B cell (primary cell): Measurements from ENCODE around the gene MYL12A. TPM values are rescaled to one million over a fixed set of nuclear protein-coding genes. Genes with fewer than 3 reads are reported as not detected.

Source experiments
- ATAC-seq: fragments of 200-7000 bp; cut with Tn5 transposase; one replicate; pipeline ENCODE4 v1.10.0; 2021; ENCODE audit warnings: low read depth, mild to moderate bottlenecking, moderate number of reproducible peaks, moderate library complexity
- CTCF ChIA-PET: fragments of 350-600 bp; sonication (Branson Sonifier 250); formaldehyde crosslinking; loops from one replicate; lab custom pipeline; 2021; ENCODE audit warnings: antibody characterized with exemption, inconsistent platforms; lab: Charles Lee
- POLR2A ChIA-PET: fragments of 350-600 bp; sonication (Branson Sonifier 250); formaldehyde crosslinking; loops from one replicate; lab custom pipeline; 2021; ENCODE audit warnings: antibody characterized with exemption; lab: Charles Lee
- DNase-seq: peaks from one replicate; pipeline ENCODE4 v3.0.0; 2013
- H2AFZ ChIP-seq: 2 replicates; pipeline ENCODE4 v1.6.1; 2012; ENCODE audit warnings: mild to moderate bottlenecking, low read depth, low read length; ENCODE audit not compliant: insufficient read depth, poor library complexity, severe bottlenecking
- H3K27ac ChIP-seq, 2 donors: 1 replicate in 1 of 2; 2 replicates in 1 of 2; pipeline ENCODE4 v1.5.1; 2012 to 2013; ENCODE audit warnings: low read length in 2 of 2, mild to moderate bottlenecking in 2 of 2, moderate library complexity in 1 of 2
- H3K27me3 ChIP-seq, 4 experiments: fragments of 200-600 bp in 1 of 4; sonication (generic) in 1 of 4; replicated peaks in 1 of 4; 1 replicate in 2 of 4; 2 replicates in 2 of 4; pipeline versions ENCODE4 v1.6.1 to v1.7.0; 2013 to 2016; ENCODE audit warnings: low read length in 3 of 4, mild to moderate bottlenecking in 2 of 4, mixed read lengths in 1 of 4, moderate library complexity in 1 of 4; ENCODE audit not compliant: insufficient read depth in 4 of 4, control insufficient read depth in 3 of 4; ENCODE audit errors: control extremely low read depth in 1 of 4
- H3K36me3 ChIP-seq, 2 experiments: replicated peaks in 1 of 2; 1 replicate in 1 of 2; 2 replicates in 1 of 2; pipeline versions ENCODE4 v1.6.1 to v1.7.1; 2013; ENCODE audit warnings: low read length in 1 of 2; ENCODE audit not compliant: insufficient read depth in 2 of 2, control insufficient read depth in 1 of 2; ENCODE audit errors: control extremely low read depth in 1 of 2, extremely low read depth in 1 of 2
- H3K4me1 ChIP-seq, 2 donors: fragments of 200-600 bp in 1 of 2; sonication (generic) in 1 of 2; 1 replicate in 1 of 2; 2 replicates in 1 of 2; pipeline versions ENCODE4 v1.5.1 to v1.6.1; 2013 to 2017; ENCODE audit warnings: low read length in 2 of 2; ENCODE audit not compliant: control insufficient read depth in 2 of 2, insufficient read depth in 2 of 2
- H3K4me2 ChIP-seq: replicated peaks from 2 replicates; pipeline ENCODE3; 2012; ENCODE audit warnings: mild to moderate bottlenecking, low read depth, low read length; ENCODE audit not compliant: poor library complexity, severe bottlenecking
- H3K4me3 ChIP-seq, 5 experiments: fragments of 200-600 bp in 1 of 5; sonication (generic) in 1 of 5; 1 replicate in 3 of 5; 2 replicates in 2 of 5; pipeline versions ENCODE4 v1.5.1 to v1.7.0; 2011 to 2016; ENCODE audit warnings: low read length in 4 of 5, mild to moderate bottlenecking in 4 of 5, low read depth in 2 of 5, control low read depth in 1 of 5, moderate library complexity in 1 of 5; ENCODE audit not compliant: insufficient read depth in 1 of 5; ENCODE audit errors: control extremely low read depth in 1 of 5, extremely low read depth in 1 of 5
- H3K79me2 ChIP-seq: fragments of 200-600 bp; sonication (generic); one replicate; pipeline ENCODE4 v1.6.0; 2016; ENCODE audit warnings: low read length; ENCODE audit not compliant: control insufficient read depth, insufficient read depth
- H3K9ac ChIP-seq: fragments of 200-600 bp; sonication (generic); 2 replicates; pipeline ENCODE4 v1.6.1; 2017; ENCODE audit warnings: mild to moderate bottlenecking, low read length, moderate library complexity
- H3K9me3 ChIP-seq, 3 donors: one replicate each; pipeline versions ENCODE4 v1.6.1 to v1.7.1; 2013; ENCODE audit warnings: low read length in 2 of 3; ENCODE audit not compliant: control insufficient read depth in 2 of 3, insufficient read depth in 1 of 3; ENCODE audit errors: control extremely low read depth in 1 of 3
- H4K20me1 ChIP-seq: 2 replicates; pipeline ENCODE4 v1.6.0; 2012; ENCODE audit warnings: mild to moderate bottlenecking, low read length; ENCODE audit not compliant: insufficient read depth, control insufficient read depth, poor library complexity, severe bottlenecking
- H3K27ac Mint-ChIP-seq: one replicate; pipeline ENCODE4 v1.8.0; 2021; ENCODE audit warnings: mixed read lengths
- H3K27me3 Mint-ChIP-seq: one replicate; pipeline ENCODE4 v1.8.0; 2021; ENCODE audit warnings: mixed read lengths
- H3K4me1 Mint-ChIP-seq: one replicate; pipeline ENCODE4 v1.8.0; 2021; ENCODE audit warnings: mixed read lengths
- H3K4me3 Mint-ChIP-seq: one replicate; pipeline ENCODE4 v1.8.0; 2021; ENCODE audit warnings: mixed read lengths
- H3K9me3 Mint-ChIP-seq: one replicate; pipeline ENCODE4 v1.8.0; 2022; ENCODE audit warnings: mixed read lengths; ENCODE audit not compliant: insufficient read depth
- CTCF ChIP-seq: fragments of 200-600 bp; IDR thresholded peaks from one replicate; pipeline ENCODE4 v1.8.0; 2022; ENCODE audit warnings: antibody characterized with exemption, mild to moderate bottlenecking
- EZH2 ChIP-seq: IDR thresholded peaks from 2 replicates; pipeline ENCODE4 v1.6.1; 2012; ENCODE audit warnings: borderline replicate concordance, low read depth, mild to moderate bottlenecking, moderate library complexity, low read length; ENCODE audit not compliant: insufficient read depth, poor library complexity, severe bottlenecking
- WGBS: methylation state at CpG from one replicate; pipeline ENCODE4 v1.1.5; 2013; ENCODE audit warnings: missing lambda C conversion rate; ENCODE audit not compliant: insufficient coverage; 5-methylcytosine and 5-hydroxymethylcytosine counted together
- intact Hi-C: fragments of 100-400 bp; cut with micrococcal nuclease; formaldehyde crosslinking; loops from one replicate; pipeline ENCODE4 v1.10.0; 2022
- polyA plus RNA-seq: library from polyadenylated mRNA; depleted of rRNA; stranded (reverse); fragments of >200 nt; gene quantifications from 2 replicates; pipeline ENCODE4 v1.2.3, GENCODE V29; 2012
- total RNA-seq, 2 donors: library from RNA; stranded (reverse); fragments of 120-200 nt in 1 of 2; gene quantifications; 1 replicate in 1 of 2; 2 replicates in 1 of 2; pipeline versions ENCODE4 v1.2.3 to v1.2.4, GENCODE V29; 2013 to 2022

The MYL12A gene
- total and polyA plus RNA-seq, 2 donors (not counting 1 experiment from before 2014, with no cell fraction given) = 276 to 281 TPM

GRCh38 chr18:3251249-3251962 lies 3.8 kb downstream of the MYL12A start:
- Mint-ChIP-seq H3K27ac (no peak overlapping the region), H3K27me3 (no peaks in the 10 kb centered on the region), H3K4me1 (peaks cover 63% of the 10 kb centered on the region), H3K9me3 (no peaks in the 10 kb centered on the region), H3K4me3 (peak overlapping the region; percentile 4)
- ATAC-seq (no peak), DNase-seq (no peak)
- ChIA-PET POLR2A (interaction anchor here (0.7 to 0.8 kb wide), 2 partner anchors 10 to 81 kb away, joined by 4 to 5 read pairs; partner anchors contain the start of gene MYL12B), CTCF (interaction anchor here (0.5 to 1.9 kb wide), 12 partner anchors 8 to 417 kb away, joined by 3 to 8 read pairs (median 3); no protein-coding TSS in a partner anchor)
- Histone ChIP-seq H3K4me1 (peaks cover 49 to 55% of the 10 kb centered on the region in 2 donors), H3K4me2 (peak overlapping the region; percentile 7), H3K36me3 (peaks cover 15 to 46% of the 10 kb centered on the region in 2 experiments), H3K27ac (peak overlapping the region in 1 of 2 donors; percentile 81), H2AFZ (no peak overlapping the region), H3K9ac (no peak overlapping the region), H3K27me3 (no peaks in the 10 kb centered on the region), H3K9me3 (no peaks in the 10 kb centered on the region), H3K4me3 (no peak overlapping the region), H4K20me1 (peaks cover 18% of the 10 kb centered on the region), H3K79me2 (peaks cover 86% of the 10 kb centered on the region)
- intact Hi-C loops = no loop called here
- WGBS = no CpG with 5 or more reads among the region's 8 CpGs
- TF ChIP-seq CTCF (no peak), EZH2 (no peak)

DNA sequence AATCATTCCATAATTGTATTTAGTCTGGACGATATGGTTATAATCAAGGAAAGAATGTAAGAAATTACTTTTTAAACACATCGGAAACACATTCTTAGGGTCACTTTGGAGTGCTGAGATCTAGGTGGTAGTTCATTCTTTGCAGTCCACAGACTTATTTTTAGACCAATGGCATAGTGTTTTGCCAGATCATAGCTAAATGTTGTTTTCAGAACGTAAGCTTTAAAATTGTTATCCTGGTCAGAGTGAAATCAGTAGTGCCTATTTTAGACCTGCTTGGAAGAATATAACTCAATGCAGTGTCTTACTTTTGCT lies 4.3 kb downstream of the MYL12A start:
- peak overlapping the region in 1 of 2 donors; percentile 81 for H3K27ac ChIP-seq
- H3K4me1 ChIP-seq = peaks cover 49 to 58% of the 10 kb centered on the region in 2 donors
- intact Hi-C loops = no loop called here
- H3K9ac ChIP-seq = no peak overlapping the region
- no peaks in the 10 kb centered on the region for H3K27me3 Mint-ChIP-seq
- no peak for TF ChIP-seq CTCF
- TF ChIP-seq EZH2 = no peak
- peak overlapping the region; percentile 7 for H3K4me2 ChIP-seq
- peaks cover 18% of the 10 kb centered on the region for H4K20me1 ChIP-seq
- ATAC-seq = no peak
- peaks cover 17 to 51% of the 10 kb centered on the region in 2 experiments for H3K36me3 ChIP-seq
- no peaks in the 10 kb centered on the region for H3K9me3 ChIP-seq
- WGBS = 57% methylated on average over 1 of the region's 3 CpGs
- no peak overlapping the region for H3K4me3 ChIP-seq
- H3K79me2 ChIP-seq = peaks cover 91% of the 10 kb centered on the region
- CTCF ChIA-PET = interaction anchor here (0.6 to 1.9 kb wide), 5 partner anchors 10 to 415 kb away, joined by 3 to 8 read pairs (median 3); no protein-coding TSS in a partner anchor
- peak overlapping the region; percentile 42 for H3K27ac Mint-ChIP-seq
- peak overlapping the region; percentile 4 for H3K4me3 Mint-ChIP-seq
- H3K4me1 Mint-ChIP-seq = peaks cover 69% of the 10 kb centered on the region
- no peaks in the 10 kb centered on the region for H3K27me3 ChIP-seq
- H3K9me3 Mint-ChIP-seq = no peaks in the 10 kb centered on the region
- no peak overlapping the region for H2AFZ ChIP-seq
- no peak for DNase-seq
- POLR2A ChIA-PET = interaction anchor here (1.5 kb wide), 1 partner anchor 10 kb away, joined by 3 read pairs; the partner anchor contains the start of gene MYL12B
